ENCODE results near the gene SYNCRIP. TPM values are rescaled to one million over a fixed set of nuclear protein-coding genes. Genes with fewer than 3 reads are reported as not detected.
"Not testable (repeated sequence)": the region's sequence is repeated elsewhere in the genome, so short reads cannot be mapped to it uniquely, and the experiment has no call there.

Gene SYNCRIP
- total RNA-seq, 1 experiment from 2014 or later, result 103 TPM

GRCh38 chr6:85592033-85592432, 50.7 kb downstream of the SYNCRIP start:
- no peaks in the 10 kb centered on the region for H3K9me2 ChIP-seq (ENCODE audit: insufficient read depth)
- intact Hi-C loops (cut with micrococcal nuclease; ENCODE audit: unreplicated experiment), result loop anchor here (2.0 to 5.0 kb wide), 2 partner anchors 135 to 237 kb away; no protein-coding TSS in a partner anchor
- H4K20me1 ChIP-seq (ENCODE audit: insufficient read depth), result no peaks in the 10 kb centered on the region; the same call in 1 of the 2 replicates
- H3K27me3 ChIP-seq (ENCODE audit: insufficient read depth, low read depth), result no peaks in the 10 kb centered on the region
- H3K4me2 ChIP-seq, result peak overlapping the region; percentile 81
- H3K79me2 ChIP-seq (ENCODE audit: low read depth), result peaks cover 56% of the 10 kb centered on the region
- no peaks in the 10 kb centered on the region for H3K36me3 ChIP-seq (ENCODE audit: low read depth)
- peak overlapping the region; percentile 84 for H3K4me3 ChIP-seq
- no TSS peak for BruUV-seq (replicated peaks)
- no peak for TF ChIP-seq EZH2 (IDR thresholded peaks at IDR 0.05; ENCODE audit: low read depth)
- no peak for TF ChIP-seq CTCF (conservative IDR thresholded peaks at IDR 0.05)
- H3K4me1 ChIP-seq (replicated peaks; ENCODE audit: insufficient read depth), result peaks cover 34% of the 10 kb centered on the region
- DNase-seq, result no peak
- H3K9me3 ChIP-seq (ENCODE audit: insufficient read depth, low read depth), result no peaks in the 10 kb centered on the region
- peaks cover 22% of the 10 kb centered on the region; the same call in 1 of the 2 replicates for H3F3A ChIP-seq (ENCODE audit: insufficient read depth, low read depth)
- H3K27ac ChIP-seq, result peak overlapping the region; percentile 76; the same call in 1 of the 2 replicates
- ChIA-PET POLR2A (ENCODE audit: unreplicated experiment) (interaction anchor here (0.7 kb wide), 2 partner anchors 80 to 102 kb away, joined by 5 to 19 read pairs; no protein-coding TSS in a partner anchor), CTCF (no interaction called here)
- H2AFZ ChIP-seq, result no peak overlapping the region

- intact Hi-C loops (cut with micrococcal nuclease; ENCODE audit: unreplicated experiment), result loop anchor here (5.0 kb wide), 1 partner anchor 134 kb away; no protein-coding TSS in a partner anchor
- Histone ChIP-seq H3F3A (ENCODE audit: insufficient read depth, low read depth) (peaks cover 22% of the 10 kb centered on the region; the same call in 1 of the 2 replicates), H3K4me3 (peak overlapping the region; percentile 84; the same call in 1 of the 2 replicates), H4K20me1 (ENCODE audit: insufficient read depth) (no peaks in the 10 kb centered on the region; the same call in 1 of the 2 replicates), H3K9me3 (ENCODE audit: insufficient read depth, low read depth) (no peaks in the 10 kb centered on the region), H3K27ac (no peak overlapping the region), H3K79me2 (ENCODE audit: low read depth) (peaks cover 62% of the 10 kb centered on the region), H3K9me2 (ENCODE audit: insufficient read depth) (no peaks in the 10 kb centered on the region), H3K4me1 (replicated peaks; ENCODE audit: insufficient read depth) (peaks cover 34% of the 10 kb centered on the region), H2AFZ (no peak overlapping the region), H3K4me2 (peak overlapping the region; percentile 81), H3K36me3 (ENCODE audit: low read depth) (no peaks in the 10 kb centered on the region), H3K27me3 (ENCODE audit: insufficient read depth, low read depth) (no peaks in the 10 kb centered on the region)
- no peak for DNase-seq
- CTCF ChIA-PET, result no interaction called here
- no peak for TF ChIP-seq EZH2 (IDR thresholded peaks at IDR 0.05; ENCODE audit: low read depth)
- no peak for TF ChIP-seq CTCF (conservative IDR thresholded peaks at IDR 0.05)
- no TSS peak for BruUV-seq (replicated peaks)
- POLR2A ChIA-PET (ENCODE audit: unreplicated experiment), result no interaction called here
Observed at GRCh38 chr6:85591207-85591606, 51.5 kb downstream of the SYNCRIP start.

GRCh38 chr6:85585741-85586140, 56.9 kb downstream of the SYNCRIP start:
- Histone ChIP-seq H3K27ac (no peak overlapping the region), H3K27me3 (ENCODE audit: insufficient read depth, low read depth) (no peaks in the 10 kb centered on the region), H3K79me2 (ENCODE audit: low read depth) (peaks cover 81% of the 10 kb centered on the region), H3K4me2 (no peak overlapping the region), H3F3A (ENCODE audit: insufficient read depth, low read depth) (peaks cover 8% of the 10 kb centered on the region; the same call in 1 of the 2 replicates), H4K20me1 (ENCODE audit: insufficient read depth) (no peaks in the 10 kb centered on the region), H3K9me2 (ENCODE audit: insufficient read depth) (no peaks in the 10 kb centered on the region), H3K4me1 (replicated peaks; ENCODE audit: insufficient read depth) (peaks cover 10% of the 10 kb centered on the region), H3K4me3 (no peak overlapping the region), H3K9me3 (ENCODE audit: insufficient read depth, low read depth) (no peaks in the 10 kb centered on the region; the same call in 1 of the 2 replicates), H2AFZ (no peak overlapping the region), H3K36me3 (ENCODE audit: low read depth) (no peaks in the 10 kb centered on the region)
- ChIA-PET CTCF (no interaction called here), POLR2A (ENCODE audit: unreplicated experiment) (no interaction called here)
- TF ChIP-seq CTCF (conservative IDR thresholded peaks at IDR 0.05) (no peak), EZH2 (IDR thresholded peaks at IDR 0.05; ENCODE audit: low read depth) (no peak)
- intact Hi-C loops (cut with micrococcal nuclease; ENCODE audit: unreplicated experiment), result no loop called here
- DNase-seq, result no peak
- no TSS peak for BruUV-seq (replicated peaks)

- DNase-seq; POLR2A ChIA-PET (ENCODE audit: unreplicated experiment); H3K27ac ChIP-seq; CTCF ChIA-PET; H3K9me3 ChIP-seq (ENCODE audit: insufficient read depth, low read depth); H3K36me3 ChIP-seq (ENCODE audit: low read depth); H3K27me3 ChIP-seq (ENCODE audit: insufficient read depth, low read depth); H3K4me2 ChIP-seq; H2AFZ ChIP-seq; H3K4me3 ChIP-seq; H4K20me1 ChIP-seq (ENCODE audit: insufficient read depth); H3K9me2 ChIP-seq (ENCODE audit: insufficient read depth); BruUV-seq (replicated peaks); intact Hi-C loops (cut with micrococcal nuclease; ENCODE audit: unreplicated experiment): not testable (repeated sequence)
- H3K4me1 ChIP-seq (replicated peaks; ENCODE audit: insufficient read depth), result peaks cover 22% of the 10 kb centered on the region
- peaks cover 10% of the 10 kb centered on the region; the same call in 1 of the 2 replicates for H3F3A ChIP-seq (ENCODE audit: insufficient read depth, low read depth)
- peaks cover 79% of the 10 kb centered on the region for H3K79me2 ChIP-seq (ENCODE audit: low read depth)
Observed at GRCh38 chr6:85582832-85583231, 59.9 kb downstream of the SYNCRIP start.
